Ishikawa (cell line): ENCODE data around the gene FOXF2.

Source experiments
- CEBPB ChIP-seq: IDR thresholded peaks from 2 replicates; pipeline ENCODE4 v1.6.1; 2012
- CREB1 ChIP-seq: IDR thresholded peaks from 2 replicates; pipeline ENCODE4 v1.6.1; 2012; ENCODE audit warnings: low read depth
- EGR1 ChIP-seq: IDR thresholded peaks from 2 replicates; pipeline ENCODE4 v1.6.1; 2012
- EP300 ChIP-seq: IDR thresholded peaks from 2 replicates; pipeline ENCODE4 v1.6.1; 2012; ENCODE audit warnings: borderline replicate concordance
- FOXM1 ChIP-seq: IDR thresholded peaks from 2 replicates; pipeline ENCODE4 v1.6.1; 2012; ENCODE audit warnings: low read depth, borderline replicate concordance
- NFIC ChIP-seq: IDR thresholded peaks from 2 replicates; pipeline ENCODE4 v1.6.1; 2012
- RAD21 ChIP-seq: IDR thresholded peaks from 2 replicates; pipeline ENCODE4 v1.6.1; 2012; ENCODE audit warnings: low read depth
- TAF1 ChIP-seq: IDR thresholded peaks from 2 replicates; pipeline ENCODE4 v1.6.1; 2012; ENCODE audit warnings: low read depth, mild to moderate bottlenecking
- TCF12 ChIP-seq: IDR thresholded peaks from 2 replicates; pipeline ENCODE4 v1.6.1; 2012; ENCODE audit warnings: low read depth
- TEAD4 ChIP-seq: IDR thresholded peaks from 2 replicates; pipeline ENCODE4 v1.6.1; 2012
- YY1 ChIP-seq: IDR thresholded peaks from 2 replicates; pipeline ENCODE4 v1.6.1; 2012; ENCODE audit warnings: low read depth
- ZBTB7A ChIP-seq: IDR thresholded peaks from 2 replicates; pipeline ENCODE4 v1.6.1; 2012; ENCODE audit warnings: low read depth
- TF ChIP-seq, protein P1 (sequence below): IDR thresholded peaks from 2 replicates; pipeline ENCODE4 v1.6.1; 2012
- TF ChIP-seq, protein P2 (sequence below): IDR thresholded peaks from 2 replicates; pipeline ENCODE4 v1.6.1; 2012; ENCODE audit warnings: low read depth, mild to moderate bottlenecking
- TF ChIP-seq, protein P3 (sequence below): IDR thresholded peaks from 2 replicates; pipeline ENCODE4 v1.6.1; 2012

The FOXF2 gene

DNA sequence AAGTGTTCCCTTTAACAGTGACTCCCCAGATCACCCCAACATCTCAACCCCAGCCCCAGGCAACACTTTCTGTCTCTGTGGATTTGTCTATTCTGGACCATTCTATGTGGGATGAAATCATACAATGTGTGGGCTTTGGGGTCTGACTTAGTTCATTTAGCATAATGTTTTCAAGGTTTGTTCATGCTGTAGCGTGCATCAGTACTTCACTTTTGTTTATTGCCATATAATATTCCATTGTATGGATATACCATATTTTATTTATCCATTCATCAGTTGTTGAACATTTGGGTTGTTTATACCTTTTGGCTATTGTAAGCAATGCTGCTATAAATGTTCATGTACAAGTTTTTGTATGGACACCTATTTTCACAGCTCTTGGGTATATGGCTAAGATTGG, 31.0 kb downstream of the FOXF2 start:
- TF ChIP-seq CEBPB, result no peak
- no peak for TF ChIP-seq TEAD4
- no peak for TF ChIP-seq RAD21
- TF ChIP-seq TCF12, result no peak
- no peak for TF ChIP-seq EP300
- TF ChIP-seq, protein P1, sequence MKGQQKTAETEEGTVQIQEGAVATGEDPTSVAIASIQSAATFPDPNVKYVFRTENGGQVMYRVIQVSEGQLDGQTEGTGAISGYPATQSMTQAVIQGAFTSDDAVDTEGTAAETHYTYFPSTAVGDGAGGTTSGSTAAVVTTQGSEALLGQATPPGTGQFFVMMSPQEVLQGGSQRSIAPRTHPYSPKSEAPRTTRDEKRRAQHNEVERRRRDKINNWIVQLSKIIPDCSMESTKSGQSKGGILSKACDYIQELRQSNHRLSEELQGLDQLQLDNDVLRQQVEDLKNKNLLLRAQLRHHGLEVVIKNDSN, result no peak
- no peak for TF ChIP-seq CREB1
- no peak for TF ChIP-seq TAF1
- no peak for TF ChIP-seq NFIC
- TF ChIP-seq ZBTB7A, result no peak
- no peak for TF ChIP-seq YY1
- TF ChIP-seq, protein P2, sequence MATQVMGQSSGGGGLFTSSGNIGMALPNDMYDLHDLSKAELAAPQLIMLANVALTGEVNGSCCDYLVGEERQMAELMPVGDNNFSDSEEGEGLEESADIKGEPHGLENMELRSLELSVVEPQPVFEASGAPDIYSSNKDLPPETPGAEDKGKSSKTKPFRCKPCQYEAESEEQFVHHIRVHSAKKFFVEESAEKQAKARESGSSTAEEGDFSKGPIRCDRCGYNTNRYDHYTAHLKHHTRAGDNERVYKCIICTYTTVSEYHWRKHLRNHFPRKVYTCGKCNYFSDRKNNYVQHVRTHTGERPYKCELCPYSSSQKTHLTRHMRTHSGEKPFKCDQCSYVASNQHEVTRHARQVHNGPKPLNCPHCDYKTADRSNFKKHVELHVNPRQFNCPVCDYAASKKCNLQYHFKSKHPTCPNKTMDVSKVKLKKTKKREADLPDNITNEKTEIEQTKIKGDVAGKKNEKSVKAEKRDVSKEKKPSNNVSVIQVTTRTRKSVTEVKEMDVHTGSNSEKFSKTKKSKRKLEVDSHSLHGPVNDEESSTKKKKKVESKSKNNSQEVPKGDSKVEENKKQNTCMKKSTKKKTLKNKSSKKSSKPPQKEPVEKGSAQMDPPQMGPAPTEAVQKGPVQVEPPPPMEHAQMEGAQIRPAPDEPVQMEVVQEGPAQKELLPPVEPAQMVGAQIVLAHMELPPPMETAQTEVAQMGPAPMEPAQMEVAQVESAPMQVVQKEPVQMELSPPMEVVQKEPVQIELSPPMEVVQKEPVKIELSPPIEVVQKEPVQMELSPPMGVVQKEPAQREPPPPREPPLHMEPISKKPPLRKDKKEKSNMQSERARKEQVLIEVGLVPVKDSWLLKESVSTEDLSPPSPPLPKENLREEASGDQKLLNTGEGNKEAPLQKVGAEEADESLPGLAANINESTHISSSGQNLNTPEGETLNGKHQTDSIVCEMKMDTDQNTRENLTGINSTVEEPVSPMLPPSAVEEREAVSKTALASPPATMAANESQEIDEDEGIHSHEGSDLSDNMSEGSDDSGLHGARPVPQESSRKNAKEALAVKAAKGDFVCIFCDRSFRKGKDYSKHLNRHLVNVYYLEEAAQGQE, result no peak
- TF ChIP-seq FOXM1, result no peak
- TF ChIP-seq, protein P3, sequence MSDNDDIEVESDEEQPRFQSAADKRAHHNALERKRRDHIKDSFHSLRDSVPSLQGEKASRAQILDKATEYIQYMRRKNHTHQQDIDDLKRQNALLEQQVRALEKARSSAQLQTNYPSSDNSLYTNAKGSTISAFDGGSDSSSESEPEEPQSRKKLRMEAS, result no peak
- no peak for TF ChIP-seq EGR1

DNA sequence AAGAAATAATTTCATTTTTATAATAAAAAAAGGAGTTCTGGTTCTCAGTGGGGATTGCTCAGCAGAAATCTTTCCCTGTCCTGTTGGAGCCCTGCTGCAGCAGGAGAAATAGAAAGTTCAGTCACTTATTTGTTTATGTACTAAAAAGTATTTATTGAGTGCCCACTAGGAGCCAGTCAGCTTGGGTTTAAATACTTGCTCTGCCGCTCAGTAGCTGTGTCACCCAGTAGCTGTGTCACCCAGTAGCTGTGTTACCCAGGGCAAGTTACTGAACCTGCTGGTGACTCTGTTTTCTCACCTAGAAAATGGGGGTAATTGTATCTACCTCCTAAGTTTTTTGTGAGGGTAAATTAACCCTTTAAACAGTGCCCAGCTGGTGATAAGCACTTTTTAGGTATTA, 32.9 kb downstream of the FOXF2 start:
- TF ChIP-seq EP300 (no peak), EGR1 (no peak), ZBTB7A (no peak)
- TF ChIP-seq, protein P1, result no peak

DNA sequence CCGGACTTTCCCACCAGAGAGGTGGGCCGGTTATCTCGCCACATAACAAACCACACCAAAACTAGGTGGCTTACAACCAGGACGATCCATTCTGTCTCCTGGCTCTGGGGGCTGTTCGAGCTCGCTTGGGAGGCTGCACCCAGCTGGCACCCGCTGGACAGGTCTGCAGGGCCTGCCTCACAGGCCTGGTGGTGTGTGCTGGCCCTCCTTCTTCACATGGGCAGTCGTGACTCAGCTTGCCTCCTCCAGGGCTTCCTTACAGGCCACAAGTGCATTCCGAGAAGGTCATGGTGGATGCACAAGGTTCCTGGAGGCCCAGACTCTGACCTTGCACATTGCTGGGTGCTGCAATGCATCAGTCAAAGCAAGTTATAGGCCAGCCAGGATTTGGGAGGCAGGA, 34.2 kb downstream of the FOXF2 start:
- TF ChIP-seq EP300 (no peak), FOXM1 (no peak), TEAD4 (no peak), ZBTB7A (no peak)

DNA sequence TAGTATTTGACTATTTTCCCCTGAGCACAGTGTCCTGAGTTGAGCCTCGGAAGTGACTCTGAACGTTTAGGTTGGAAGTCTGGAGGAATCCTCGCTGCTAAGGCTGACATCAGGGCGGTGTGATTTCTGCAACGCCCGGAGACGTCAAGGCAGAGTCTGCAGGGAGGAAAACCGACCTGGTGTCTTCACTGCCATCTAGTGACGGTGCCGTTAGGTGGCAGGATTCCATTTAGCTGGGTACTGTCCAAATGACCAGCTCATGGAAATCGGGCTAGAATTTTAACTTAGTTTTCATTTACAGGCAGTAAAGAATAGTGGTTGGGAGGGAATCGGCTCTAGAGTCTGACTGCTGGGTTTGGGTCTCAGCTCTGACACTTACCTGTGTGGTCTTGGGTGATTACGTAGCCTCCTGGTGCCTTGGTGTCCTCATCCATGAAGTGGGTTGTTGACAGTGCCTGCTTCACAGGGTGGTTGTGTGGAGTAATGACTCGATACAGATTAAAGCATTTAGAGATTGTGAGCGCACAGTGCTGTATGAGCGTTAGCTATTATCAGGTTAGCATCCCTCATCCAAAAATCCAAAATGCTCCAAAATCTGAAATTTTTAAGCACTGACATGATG, 35.0 kb downstream of the FOXF2 start:
- TF ChIP-seq, protein P3, result no peak
- TF ChIP-seq RAD21 (peak; percentile 49), TCF12 (no peak)

DNA sequence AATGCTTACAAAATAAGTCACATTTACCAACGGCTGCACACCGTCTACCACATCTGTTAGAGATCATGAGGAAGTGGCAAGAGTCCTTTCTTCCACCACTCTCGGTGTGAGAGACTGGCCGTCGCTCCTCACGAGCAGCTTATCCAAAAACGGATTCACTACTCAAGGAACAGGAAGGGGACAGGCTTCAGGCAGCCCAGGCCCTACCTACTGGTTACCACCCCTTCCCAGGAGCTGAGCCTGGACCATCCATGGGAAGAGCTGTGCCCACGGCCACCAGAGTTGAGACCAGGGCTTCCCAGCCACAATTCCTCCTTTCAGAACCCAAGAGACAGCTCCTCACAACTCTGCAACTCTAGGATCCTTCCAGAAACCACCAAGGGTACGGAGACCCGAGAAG, 37.0 kb downstream of the FOXF2 start:
- TF ChIP-seq CREB1, result no peak
- TF ChIP-seq TAF1, result no peak
- no peak for TF ChIP-seq NFIC
- TF ChIP-seq, protein P2, result no peak
- TF ChIP-seq ZBTB7A, result no peak
- TF ChIP-seq FOXM1, result no peak
- no peak for TF ChIP-seq EGR1
- no peak for TF ChIP-seq YY1
- TF ChIP-seq RAD21, result no peak
- TF ChIP-seq TCF12, result no peak
- TF ChIP-seq TEAD4, result no peak
- TF ChIP-seq, protein P3, result no peak
- TF ChIP-seq EP300, result no peak
- TF ChIP-seq, protein P1, result no peak
- no peak for TF ChIP-seq CEBPB

DNA sequence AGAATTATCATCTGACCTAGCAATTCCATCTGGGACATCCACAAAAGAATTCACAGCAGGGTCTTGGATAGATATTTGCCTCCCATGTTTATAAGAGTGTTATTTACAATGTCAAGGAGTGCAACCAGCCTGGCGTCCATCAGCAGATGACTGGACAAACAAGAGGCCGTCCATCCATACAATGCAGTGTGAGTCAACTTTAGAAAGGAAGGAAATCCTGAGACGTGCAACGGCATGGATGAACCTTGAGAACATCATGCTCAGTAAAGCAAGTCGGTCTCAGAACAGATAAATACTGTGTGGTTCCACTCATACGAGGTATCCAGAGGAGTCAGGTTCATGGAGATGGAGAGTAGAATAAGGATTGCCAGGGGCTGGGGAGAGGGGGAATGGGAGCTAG, 46.4 kb downstream of the FOXF2 start:
- no peak for TF ChIP-seq EGR1
- TF ChIP-seq TEAD4, result no peak
- TF ChIP-seq, protein P2, result no peak
- TF ChIP-seq, protein P1, result no peak
- TF ChIP-seq NFIC, result no peak
- no peak for TF ChIP-seq TAF1
- no peak for TF ChIP-seq TCF12
- no peak for TF ChIP-seq ZBTB7A
- TF ChIP-seq RAD21, result no peak
- no peak for TF ChIP-seq CREB1
- TF ChIP-seq EP300, result no peak
- no peak for TF ChIP-seq YY1
- TF ChIP-seq, protein P3, result no peak
- TF ChIP-seq CEBPB, result no peak
- no peak for TF ChIP-seq FOXM1
